ENCODE measurements around the gene NR2C2. TPM values are rescaled to one million over a fixed set of nuclear protein-coding genes. Genes with fewer than 3 reads are reported as not detected.

NR2C2 gene
- total RNA-seq, 4 donors from 2014 or later: 36.4 to 43.9 (median 40.8) TPM

- intact Hi-C loops (cut with DNase I): no loop called here
- Histone ChIP-seq H3K4me3 (no peak overlapping the region), H3K27ac (replicated peaks in 1 of 4) (no peak overlapping the region), H3K36me3 (peaks cover 18 to 96% (median 93%) of the 10 kb centered on the region in 4 donors), H3K27me3 (no peaks in the 10 kb centered on the region), H3K9me3 (no peaks in the 10 kb centered on the region), H3K4me1 (peaks cover 0 to 12% (median 4%) of the 10 kb centered on the region in 4 donors)
- no peak for DNase-seq (ENCODE audit: extremely low spot score)
- WGBS: 90% methylated on average over 3 of the region's 3 CpGs
- TF ChIP-seq POLR2AphosphoS5 (IDR thresholded peaks at IDR 0.05) (no peak), EP300 (IDR thresholded peaks at IDR 0.05) (no peak), POLR2A (IDR thresholded peaks at IDR 0.05; ENCODE audit: low read depth) (no peak), CTCF (IDR thresholded peaks at IDR 0.05) (no peak)
These were observed 94.6 kb downstream of the NR2C2 start for GRCh38 chr3:15041950-15042349.

GRCh38 chr3:15042936-15043335, 95.6 kb downstream of the NR2C2 start:
- intact Hi-C loops (cut with DNase I): no loop called here
- TF ChIP-seq EP300 (IDR thresholded peaks at IDR 0.05): no peak
- no peak for TF ChIP-seq CTCF (IDR thresholded peaks at IDR 0.05)
- no peak for TF ChIP-seq POLR2A (IDR thresholded peaks at IDR 0.05; ENCODE audit: low read depth)
- TF ChIP-seq POLR2AphosphoS5 (IDR thresholded peaks at IDR 0.05): no peak
- no peak for DNase-seq (ENCODE audit: extremely low spot score)
- no peak overlapping the region for H3K4me3 ChIP-seq
- 69% methylated on average over 3 of the region's 3 CpGs for WGBS
- H3K27ac ChIP-seq (replicated peaks in 1 of 4): no peak overlapping the region
- no peaks in the 10 kb centered on the region for H3K27me3 ChIP-seq
- no peaks in the 10 kb centered on the region for H3K9me3 ChIP-seq
- peaks cover 0 to 12% (median 6%) of the 10 kb centered on the region in 4 donors for H3K4me1 ChIP-seq
- H3K36me3 ChIP-seq: peaks cover 18 to 95% (median 93%) of the 10 kb centered on the region in 4 donors

- 81% methylated on average over 10 of the region's 11 CpGs for WGBS
- Histone ChIP-seq H3K27ac (replicated peaks in 1 of 4) (no peak overlapping the region), H3K4me1 (peaks cover 0 to 12% (median 6%) of the 10 kb centered on the region in 4 donors), H3K9me3 (no peaks in the 10 kb centered on the region), H3K27me3 (no peaks in the 10 kb centered on the region), H3K4me3 (no peak overlapping the region), H3K36me3 (peaks cover 20 to 95% (median 93%) of the 10 kb centered on the region in 4 donors)
- DNase-seq (ENCODE audit: extremely low spot score): no peak
- intact Hi-C loops (cut with DNase I): no loop called here
- TF ChIP-seq POLR2AphosphoS5 (IDR thresholded peaks at IDR 0.05): no peak
- TF ChIP-seq CTCF (IDR thresholded peaks at IDR 0.05): no peak
- TF ChIP-seq POLR2A (IDR thresholded peaks at IDR 0.05; ENCODE audit: low read depth): no peak
- no peak for TF ChIP-seq EP300 (IDR thresholded peaks at IDR 0.05)
These were observed 96.2 kb downstream of the NR2C2 start for GRCh38 chr3:15043408-15044171.

- Histone ChIP-seq H3K9me3 (no peaks in the 10 kb centered on the region), H3K4me3 (no peak overlapping the region), H3K4me1 (peaks cover 0 to 12% (median 6%) of the 10 kb centered on the region in 4 donors), H3K27me3 (no peaks in the 10 kb centered on the region), H3K36me3 (peaks cover 27 to 95% (median 93%) of the 10 kb centered on the region in 4 donors), H3K27ac (replicated peaks in 1 of 4) (no peak overlapping the region)
- TF ChIP-seq POLR2AphosphoS5 (IDR thresholded peaks at IDR 0.05) (no peak), POLR2A (IDR thresholded peaks at IDR 0.05; ENCODE audit: low read depth) (no peak), CTCF (IDR thresholded peaks at IDR 0.05) (no peak), EP300 (IDR thresholded peaks at IDR 0.05) (no peak)
- DNase-seq (ENCODE audit: extremely low spot score): no peak
- 73% methylated on average over 7 of the region's 7 CpGs for WGBS
- intact Hi-C loops (cut with DNase I): no loop called here
These were observed 96.9 kb downstream of the NR2C2 start for GRCh38 chr3:15044326-15044725.

Measured in esophagus muscularis mucosa (tissue), 4 donors.